OCI-LY3 (cell line): ENCODE measurements around the gene KCNC3.

Source experiments
- CTCF ChIP-seq: fragments of 200-600, 300-600 bp; sonication (generic); IDR thresholded peaks from 2 replicates; pipeline ENCODE4 v1.5.1; 2014; ENCODE audit warnings: antibody characterized with exemption, low read length, low read depth
- EZH2phosphoT487 ChIP-seq: fragments of 200-600 bp; shearing (Covaris generic); IDR thresholded peaks from 2 replicates; pipeline ENCODE4 v1.6.1; 2018; ENCODE audit warnings: antibody characterized with exemption, mixed run types, low read depth

- no peak for TF ChIP-seq CTCF
- no peak for TF ChIP-seq EZH2phosphoT487
These were observed 10.0 kb downstream of the KCNC3 start for GRCh38 chr19:50319156-50319555.
